SU-DHL-6 (cell line): ENCODE data around the gene C1QL2.

ENCODE experiments used
- H2AFZ ChIP-seq: fragments of 200-600 bp; sonication (generic); 2 replicates; pipeline ENCODE4 v1.6.1; 2014; ENCODE audit warnings: low read depth, mild to moderate bottlenecking, moderate library complexity, mixed read lengths, antibody characterized with exemption, low read length; ENCODE audit not compliant: severe bottlenecking
- H3F3A ChIP-seq: fragments of 200-600 bp; shearing (Covaris generic); 2 replicates; pipeline ENCODE4 v1.6.0; 2016; ENCODE audit warnings: antibody characterized with exemption, mild to moderate bottlenecking; ENCODE audit not compliant: insufficient read depth
- H3K27ac ChIP-seq: fragments of 200-600 bp; sonication (generic); 2 replicates; pipeline ENCODE4 v1.5.1; 2016; ENCODE audit warnings: low read depth, mild to moderate bottlenecking, low read length, moderate library complexity, mixed read lengths
- H3K27me3 ChIP-seq: fragments of 200-600 bp; sonication (generic), shearing (Covaris generic); 2 replicates; pipeline ENCODE4 v1.6.0; 2014; ENCODE audit warnings: mild to moderate bottlenecking, low read length
- H3K36me3 ChIP-seq: fragments of 200-600 bp; sonication (generic); 2 replicates; pipeline ENCODE4 v1.6.1; 2014; ENCODE audit warnings: mild to moderate bottlenecking, low read length, mixed read lengths
- H3K4me2 ChIP-seq: fragments of 300-600, 200-600 bp; shearing (Covaris generic), sonication (generic); 2 replicates; pipeline ENCODE4 v1.6.0; 2014; ENCODE audit warnings: low read length, low read depth, mild to moderate bottlenecking; ENCODE audit not compliant: poor library complexity, severe bottlenecking
- H3K4me3 ChIP-seq: fragments of 200-600 bp; sonication (generic); 2 replicates; pipeline ENCODE4 v1.5.1; 2014; ENCODE audit warnings: antibody characterized with exemption, low read length, mild to moderate bottlenecking, mixed read lengths; ENCODE audit not compliant: insufficient read depth, poor library complexity, severe bottlenecking
- H3K79me2 ChIP-seq: fragments of 200-600 bp; sonication (generic); 2 replicates; pipeline ENCODE4 v1.6.1; 2014; ENCODE audit warnings: mild to moderate bottlenecking, low read length, moderate library complexity; ENCODE audit not compliant: insufficient read depth
- H3K9ac ChIP-seq: fragments of 200-600 bp; sonication (generic); 2 replicates; pipeline ENCODE4 v1.7.0; 2014; ENCODE audit warnings: mild to moderate bottlenecking, low read length
- H3K9me2 ChIP-seq: fragments of 200-600 bp; sonication (generic); replicated peaks from 2 replicates; pipeline ENCODE4 v1.6.1; 2014; ENCODE audit warnings: low read length; ENCODE audit not compliant: insufficient read depth
- H3K9me3 ChIP-seq: fragments of 200-600 bp; sonication (generic); 2 replicates; pipeline ENCODE4 v1.6.1; 2014; ENCODE audit warnings: low read length, mixed read lengths; ENCODE audit not compliant: insufficient read depth
- H4K20me1 ChIP-seq: fragments of 200-600 bp; sonication (generic); 2 replicates; pipeline ENCODE4 v1.6.1; 2014; ENCODE audit warnings: low read depth, mild to moderate bottlenecking, antibody characterized with exemption, low read length, moderate library complexity, mixed read lengths
- EZH2phosphoT487 ChIP-seq: fragments of 200-600 bp; sonication (generic), shearing (Covaris generic); conservative IDR thresholded peaks from 2 replicates; pipeline ENCODE4 v1.6.1; 2018; ENCODE audit warnings: mild to moderate bottlenecking, antibody characterized with exemption, low read length, moderate library complexity, mixed read lengths
- TF ChIP-seq, protein P1 (sequence below): fragments of 200-600 bp; sonication (generic); IDR thresholded peaks from one replicate; pipeline ENCODE4 v1.5.1; 2017; ENCODE audit warnings: antibody characterized with exemption, mild to moderate bottlenecking, low read length, moderate library complexity; ENCODE audit not compliant: insufficient read depth, poor library complexity, severe bottlenecking

The C1QL2 gene

DNA sequence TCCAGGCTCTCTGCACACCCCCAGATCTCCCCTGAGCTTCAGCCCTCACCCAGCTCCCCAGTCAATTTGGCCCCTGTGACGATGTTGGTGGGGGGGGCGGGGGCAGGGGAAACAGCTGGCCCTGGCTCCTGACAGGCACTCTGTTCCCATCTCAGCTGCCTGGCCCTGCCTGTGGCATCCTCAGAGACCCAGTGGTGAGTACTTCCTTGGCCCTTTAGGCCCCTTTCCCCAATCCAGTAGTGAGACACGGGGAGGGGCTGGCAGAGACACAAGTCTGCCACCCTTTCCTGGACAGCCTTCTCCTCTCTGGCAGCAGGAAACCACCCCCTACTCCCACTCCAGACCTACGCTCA, 19.3 kb upstream of the C1QL2 start:
- no peak overlapping the region for H2AFZ ChIP-seq
- H3K9me3 ChIP-seq, result no peaks in the 10 kb centered on the region
- no peaks in the 10 kb centered on the region for H3K27me3 ChIP-seq
- H3K4me2 ChIP-seq, result no peak overlapping the region
- H3F3A ChIP-seq, result no peaks in the 10 kb centered on the region
- no peaks in the 10 kb centered on the region for H3K36me3 ChIP-seq
- H3K9ac ChIP-seq, result no peak overlapping the region
- H3K4me3 ChIP-seq, result no peak overlapping the region
- H3K9me2 ChIP-seq, result no peaks in the 10 kb centered on the region
- TF ChIP-seq EZH2phosphoT487, result no peak
- TF ChIP-seq, protein P1, sequence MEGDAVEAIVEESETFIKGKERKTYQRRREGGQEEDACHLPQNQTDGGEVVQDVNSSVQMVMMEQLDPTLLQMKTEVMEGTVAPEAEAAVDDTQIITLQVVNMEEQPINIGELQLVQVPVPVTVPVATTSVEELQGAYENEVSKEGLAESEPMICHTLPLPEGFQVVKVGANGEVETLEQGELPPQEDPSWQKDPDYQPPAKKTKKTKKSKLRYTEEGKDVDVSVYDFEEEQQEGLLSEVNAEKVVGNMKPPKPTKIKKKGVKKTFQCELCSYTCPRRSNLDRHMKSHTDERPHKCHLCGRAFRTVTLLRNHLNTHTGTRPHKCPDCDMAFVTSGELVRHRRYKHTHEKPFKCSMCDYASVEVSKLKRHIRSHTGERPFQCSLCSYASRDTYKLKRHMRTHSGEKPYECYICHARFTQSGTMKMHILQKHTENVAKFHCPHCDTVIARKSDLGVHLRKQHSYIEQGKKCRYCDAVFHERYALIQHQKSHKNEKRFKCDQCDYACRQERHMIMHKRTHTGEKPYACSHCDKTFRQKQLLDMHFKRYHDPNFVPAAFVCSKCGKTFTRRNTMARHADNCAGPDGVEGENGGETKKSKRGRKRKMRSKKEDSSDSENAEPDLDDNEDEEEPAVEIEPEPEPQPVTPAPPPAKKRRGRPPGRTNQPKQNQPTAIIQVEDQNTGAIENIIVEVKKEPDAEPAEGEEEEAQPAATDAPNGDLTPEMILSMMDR, result no peak
- no peaks in the 10 kb centered on the region for H4K20me1 ChIP-seq
- no peak overlapping the region for H3K27ac ChIP-seq
- no peaks in the 10 kb centered on the region for H3K79me2 ChIP-seq

DNA sequence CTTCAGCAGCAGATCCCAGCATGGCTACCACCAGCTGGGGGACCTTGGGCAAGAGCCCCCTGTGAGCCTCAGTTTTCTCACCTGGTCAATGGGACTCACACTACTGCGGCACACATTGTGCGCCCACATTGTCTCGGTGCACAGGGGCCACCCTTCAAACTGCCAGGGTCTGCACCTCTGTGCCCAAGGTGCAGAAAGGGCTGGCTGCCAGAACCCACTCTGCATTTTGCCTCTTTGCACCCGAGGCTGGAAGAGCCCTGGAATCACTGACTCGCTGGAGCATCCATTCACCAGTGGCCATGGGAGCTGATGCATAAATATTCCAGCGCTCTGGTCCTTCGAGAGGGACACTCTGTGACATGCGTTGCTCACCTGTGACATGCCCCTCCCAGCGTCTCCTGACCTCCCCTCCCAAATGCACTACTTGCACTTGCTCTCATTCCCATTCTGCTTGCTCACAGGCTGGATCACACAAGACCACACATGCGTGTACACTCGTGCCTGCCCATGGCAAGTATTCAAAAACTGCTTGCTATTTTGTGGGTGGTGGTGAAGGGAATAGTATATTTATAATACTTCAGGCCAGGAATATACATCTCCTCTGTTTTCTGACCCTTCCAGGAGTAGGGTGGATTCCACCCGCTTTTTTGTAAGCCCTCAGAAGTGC, 18.8 kb upstream of the C1QL2 start:
- Histone ChIP-seq H3K36me3 (no peaks in the 10 kb centered on the region), H3K79me2 (no peaks in the 10 kb centered on the region), H3F3A (no peaks in the 10 kb centered on the region), H3K9me3 (no peaks in the 10 kb centered on the region), H3K27me3 (no peaks in the 10 kb centered on the region), H3K4me2 (no peak overlapping the region), H3K9me2 (no peaks in the 10 kb centered on the region), H3K9ac (no peak overlapping the region), H2AFZ (no peak overlapping the region), H4K20me1 (no peaks in the 10 kb centered on the region), H3K4me3 (no peak overlapping the region), H3K27ac (no peak overlapping the region)
- TF ChIP-seq EZH2phosphoT487, result no peak
- TF ChIP-seq, protein P1, result no peak

DNA sequence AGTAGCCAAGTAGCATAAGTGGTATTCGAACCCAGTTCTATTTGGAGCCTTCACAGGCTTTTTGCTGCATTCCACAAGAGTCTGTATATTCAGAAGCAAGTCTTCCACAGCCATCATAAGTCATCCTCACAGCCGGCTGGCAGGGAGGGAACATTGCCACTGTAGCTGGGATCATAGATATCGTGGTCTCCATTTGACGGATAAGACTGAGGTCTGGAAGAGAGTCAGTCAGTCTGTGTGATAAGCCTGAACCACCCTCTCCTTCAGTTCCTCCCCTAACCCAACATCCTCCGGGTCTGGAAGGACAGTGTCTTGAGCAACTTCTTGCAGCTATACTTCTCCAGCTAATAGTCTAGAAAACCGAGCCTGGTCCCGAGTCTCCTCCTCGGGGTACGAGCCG, 17.0 kb upstream of the C1QL2 start:
- Histone ChIP-seq H4K20me1 (no peaks in the 10 kb centered on the region), H3F3A (no peaks in the 10 kb centered on the region), H3K4me3 (no peak overlapping the region), H3K4me2 (no peak overlapping the region), H3K9me3 (no peaks in the 10 kb centered on the region), H3K27ac (no peak overlapping the region), H3K79me2 (no peaks in the 10 kb centered on the region), H2AFZ (no peak overlapping the region), H3K9ac (no peak overlapping the region), H3K27me3 (no peaks in the 10 kb centered on the region), H3K36me3 (no peaks in the 10 kb centered on the region), H3K9me2 (no peaks in the 10 kb centered on the region)
- TF ChIP-seq EZH2phosphoT487, result no peak
- TF ChIP-seq, protein P1, result no peak

DNA sequence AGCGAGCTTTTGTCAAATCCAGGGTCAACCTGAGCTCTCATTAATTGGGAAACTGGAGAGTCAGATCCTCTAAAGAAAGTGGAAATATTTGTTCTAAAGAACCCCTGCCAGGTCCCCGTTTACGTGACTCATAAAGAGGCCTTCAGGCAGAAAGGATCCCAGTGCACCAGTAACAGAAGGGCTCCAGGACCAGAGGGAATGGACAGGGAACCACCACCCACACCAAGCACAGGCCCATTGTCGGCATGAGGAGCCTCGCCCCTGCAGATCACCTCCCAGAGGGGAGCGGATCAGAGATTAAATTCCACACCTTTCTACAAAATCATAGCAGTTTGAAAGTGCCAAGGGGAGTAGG, 16.4 kb upstream of the C1QL2 start:
- no peaks in the 10 kb centered on the region for H4K20me1 ChIP-seq
- TF ChIP-seq, protein P1, result no peak
- TF ChIP-seq EZH2phosphoT487, result no peak
- H3K4me2 ChIP-seq, result no peak overlapping the region
- no peaks in the 10 kb centered on the region for H3K36me3 ChIP-seq
- no peak overlapping the region for H3K9ac ChIP-seq
- no peaks in the 10 kb centered on the region for H3F3A ChIP-seq
- H2AFZ ChIP-seq, result no peak overlapping the region
- no peaks in the 10 kb centered on the region for H3K27me3 ChIP-seq
- no peaks in the 10 kb centered on the region for H3K9me2 ChIP-seq
- H3K79me2 ChIP-seq, result no peaks in the 10 kb centered on the region
- H3K4me3 ChIP-seq, result no peak overlapping the region
- H3K9me3 ChIP-seq, result no peaks in the 10 kb centered on the region
- H3K27ac ChIP-seq, result no peak overlapping the region
